ENCODE data around the gene PDE6B. TPM values are rescaled to one million over a fixed set of nuclear protein-coding genes. Genes with fewer than 3 reads are reported as not detected.

PDE6B gene
- polyA plus RNA-seq, 2 of the 4 experiments (the other 2 are of a cell fraction): not detected

- ChIA-PET CTCF (no interaction called here), POLR2A (no interaction called here)
- H3K4me2 ChIP-seq: peak overlapping the region; percentile 83
- WGBS (ENCODE audit: missing lambda C conversion rate): 74% methylated on average over 7 of the region's 21 CpGs
- no peak for ATAC-seq
- FAIRE-seq: no peak
- peak overlapping the region; percentile 8 to 98; a peak in 3 of 6 replicates for H3K27ac ChIP-seq
- H3K4me1 ChIP-seq: peaks cover 8% of the 10 kb centered on the region; the same call in 2 of the 3 replicates
- H3K4me3 ChIP-seq: peak overlapping the region; percentile 99
- no peak for DNase-seq (ENCODE audit: low read depth in 1 of 2, low spot score in 1 of 2)
- no peaks in the 10 kb centered on the region for H3K9me3 ChIP-seq
- TF ChIP-seq BCL3 (IDR thresholded peaks at IDR 0.05) (no peak), MAZ (IDR thresholded peaks at IDR 0.05; ENCODE audit: borderline replicate concordance, low read depth, low read length) (no peak), ESRRA (IDR thresholded peaks at IDR 0.05; ENCODE audit: borderline replicate concordance, low read length) (no peak), EHMT2 (IDR thresholded peaks at IDR 0.05; ENCODE audit: low read depth) (no peak), RNF2 (IDR thresholded peaks at IDR 0.05; ENCODE audit: borderline replicate concordance, low read depth) (no peak)
Measured at GRCh38 chr4:706834-707598, 81.6 kb downstream of the PDE6B start.

GRCh38 chr4:707929-708630 lies 82.7 kb downstream of the PDE6B start:
- ChIA-PET CTCF (interaction anchor here (1.0 kb wide), 1 partner anchor 34 kb away, joined by 4 read pairs; no protein-coding TSS in a partner anchor), POLR2A (no interaction called here)
- H3K27ac ChIP-seq: no peak overlapping the region
- no peaks in the 10 kb centered on the region for H3K9me3 ChIP-seq
- FAIRE-seq (no peak), ATAC-seq (no peak), DNase-seq (ENCODE audit: low read depth in 1 of 2, low spot score in 1 of 2) (no peak)
- peaks cover 8% of the 10 kb centered on the region; the same call in 2 of the 3 replicates for H3K4me1 ChIP-seq
- no CpG with 5 or more reads among the region's 11 CpGs for WGBS (ENCODE audit: missing lambda C conversion rate)
- H3K4me3 ChIP-seq: no peak overlapping the region
- no peak overlapping the region for H3K4me2 ChIP-seq
- TF ChIP-seq ZC3H11A (IDR thresholded peaks at IDR 0.05) (no peak), CTCF (IDR thresholded peaks at IDR 0.05) (no peak), RAD21 (conservative IDR thresholded peaks at IDR 0.05 in 1 of 2, IDR thresholded peaks at IDR 0.05 in 1 of 2) (no peak), JUN (IDR thresholded peaks at IDR 0.05) (no peak), HOXA7 (CRISPR knock-in tag; IDR thresholded peaks at IDR 0.05) (no peak)

- CTCF ChIA-PET: interaction anchor here (1.0 kb wide), 1 partner anchor 33 kb away, joined by 4 read pairs; no protein-coding TSS in a partner anchor
- no peak for DNase-seq (ENCODE audit: low read depth in 1 of 2, low spot score in 1 of 2)
- Histone ChIP-seq H3K9me3 (no peaks in the 10 kb centered on the region), H3K4me3 (no peak overlapping the region), H3K27ac (no peak overlapping the region), H3K4me1 (peaks cover 8% of the 10 kb centered on the region; the same call in 2 of the 3 replicates), H3K4me2 (no peak overlapping the region)
- POLR2A ChIA-PET: no interaction called here
- WGBS (ENCODE audit: missing lambda C conversion rate): 90% methylated on average over 4 of the region's 6 CpGs
- no peak for FAIRE-seq
- no peak for ATAC-seq
- TF ChIP-seq HMGXB4 (CRISPR knock-in tag; IDR thresholded peaks at IDR 0.05; ENCODE audit: borderline replicate concordance): no peak
- TF ChIP-seq CTCF (IDR thresholded peaks at IDR 0.05): no peak
- no peak for TF ChIP-seq HOXB5 (CRISPR knock-in tag; IDR thresholded peaks at IDR 0.05)
- no peak for TF ChIP-seq CHD2 (IDR thresholded peaks at IDR 0.05; ENCODE audit: low read length, partially characterized antibody)
- TF ChIP-seq ATOH8 (CRISPR knock-in tag; IDR thresholded peaks at IDR 0.05; ENCODE audit: low read depth): no peak
- no peak for TF ChIP-seq ZNF302 (CRISPR knock-in tag; IDR thresholded peaks at IDR 0.05)
- no peak for TF ChIP-seq HOXB13 (CRISPR knock-in tag; IDR thresholded peaks at IDR 0.05; ENCODE audit: low read depth)
- TF ChIP-seq CEBPB (IDR thresholded peaks at IDR 0.05): no peak
- TF ChIP-seq SMC3 (IDR thresholded peaks at IDR 0.05): no peak
- no peak for TF ChIP-seq HES2 (IDR thresholded peaks at IDR 0.05)
- TF ChIP-seq HEYL (CRISPR knock-in tag; IDR thresholded peaks at IDR 0.05): no peak
- no peak for TF ChIP-seq ZSCAN20 (CRISPR knock-in tag; IDR thresholded peaks at IDR 0.05)
Measured at GRCh38 chr4:708631-708933, 83.2 kb downstream of the PDE6B start.
